SIG-M5 treated with dmso at 0.1 percent for 504 hours (cell line): ENCODE measurements around the gene ACOT7.

ENCODE experiments used
- DNase-seq: peaks from one replicate; lab custom pipeline; 2025; ENCODE audit not compliant: unreplicated experiment; lab: John Stamatoyannopoulos, UW

The ACOT7 gene

GRCh38 chr1:6316240-6317097 is 77.1 kb downstream of the ACOT7 start:
- no peak for DNase-seq

- no peak for DNase-seq
Measured at GRCh38 chr1:6314503-6314902, 79.1 kb downstream of the ACOT7 start.

- DNase-seq: no peak
Measured at GRCh38 chr1:6313393-6314200, 80.0 kb downstream of the ACOT7 start.

GRCh38 chr1:6310116-6310848 is 83.3 kb downstream of the ACOT7 start:
- DNase-seq: no peak

- no peak for DNase-seq
Measured at GRCh38 chr1:6309564-6309963, 84.0 kb downstream of the ACOT7 start.

GRCh38 chr1:6308449-6308848 is 85.1 kb downstream of the ACOT7 start:
- no peak for DNase-seq

- DNase-seq: peak; percentile 13
Measured at GRCh38 chr1:6307682-6308081, 85.9 kb downstream of the ACOT7 start.

GRCh38 chr1:6307099-6307498 is 86.5 kb downstream of the ACOT7 start:
- no peak for DNase-seq

- DNase-seq: no peak
Measured at GRCh38 chr1:6303397-6304012, 90.1 kb downstream of the ACOT7 start.

- DNase-seq: no peak
Measured at GRCh38 chr1:6302568-6302967, 91.0 kb downstream of the ACOT7 start.

GRCh38 chr1:6301526-6301925 is 92.0 kb downstream of the ACOT7 start:
- no peak for DNase-seq

GRCh38 chr1:6300342-6301048 is 93.1 kb downstream of the ACOT7 start:
- no peak for DNase-seq

- DNase-seq: no peak
Measured at GRCh38 chr1:6299557-6300165, 93.9 kb downstream of the ACOT7 start.

- no peak for DNase-seq
Measured at GRCh38 chr1:6298940-6299465, 94.6 kb downstream of the ACOT7 start.

- DNase-seq: no peak
Measured at GRCh38 chr1:6298530-6298929, 95.0 kb downstream of the ACOT7 start.

GRCh38 chr1:6295910-6296309 is 97.7 kb downstream of the ACOT7 start:
- DNase-seq: no peak

GRCh38 chr1:6294890-6295556 is 98.5 kb downstream of the ACOT7 start:
- DNase-seq: no peak

- no peak for DNase-seq
Measured at GRCh38 chr1:6294080-6294889, 99.3 kb downstream of the ACOT7 start.
